HL-60 (cell line): Measurements from ENCODE around the gene ASCL5.

Experiments used
- CTCF ChIP-seq: IDR thresholded peaks from one replicate; pipeline ENCODE4 v1.5.1; 2011; ENCODE audit warnings: low read length, control low read depth, inconsistent platforms; ENCODE audit not compliant: insufficient read depth
- POLR2AphosphoS5 ChIP-seq: IDR thresholded peaks from 2 replicates; pipeline ENCODE4 v1.6.1; 2012; ENCODE audit warnings: low read depth
- REST ChIP-seq: IDR thresholded peaks from 2 replicates; pipeline ENCODE4 v1.6.1; 2012; ENCODE audit warnings: low read depth; ENCODE audit not compliant: insufficient replicate concordance
- SPI1 ChIP-seq: IDR thresholded peaks from 2 replicates; pipeline ENCODE4 v1.6.1; 2012; ENCODE audit warnings: low read depth, mild to moderate bottlenecking, borderline replicate concordance

GRCh38 chr1:201100169-201100930, 26.6 kb downstream of the ASCL5 start:
- TF ChIP-seq CTCF: no peak
- no peak for TF ChIP-seq REST
- TF ChIP-seq SPI1: no peak
- TF ChIP-seq POLR2AphosphoS5: no peak
